ENCODE data around the gene NAV2.

Gene NAV2

DNA sequence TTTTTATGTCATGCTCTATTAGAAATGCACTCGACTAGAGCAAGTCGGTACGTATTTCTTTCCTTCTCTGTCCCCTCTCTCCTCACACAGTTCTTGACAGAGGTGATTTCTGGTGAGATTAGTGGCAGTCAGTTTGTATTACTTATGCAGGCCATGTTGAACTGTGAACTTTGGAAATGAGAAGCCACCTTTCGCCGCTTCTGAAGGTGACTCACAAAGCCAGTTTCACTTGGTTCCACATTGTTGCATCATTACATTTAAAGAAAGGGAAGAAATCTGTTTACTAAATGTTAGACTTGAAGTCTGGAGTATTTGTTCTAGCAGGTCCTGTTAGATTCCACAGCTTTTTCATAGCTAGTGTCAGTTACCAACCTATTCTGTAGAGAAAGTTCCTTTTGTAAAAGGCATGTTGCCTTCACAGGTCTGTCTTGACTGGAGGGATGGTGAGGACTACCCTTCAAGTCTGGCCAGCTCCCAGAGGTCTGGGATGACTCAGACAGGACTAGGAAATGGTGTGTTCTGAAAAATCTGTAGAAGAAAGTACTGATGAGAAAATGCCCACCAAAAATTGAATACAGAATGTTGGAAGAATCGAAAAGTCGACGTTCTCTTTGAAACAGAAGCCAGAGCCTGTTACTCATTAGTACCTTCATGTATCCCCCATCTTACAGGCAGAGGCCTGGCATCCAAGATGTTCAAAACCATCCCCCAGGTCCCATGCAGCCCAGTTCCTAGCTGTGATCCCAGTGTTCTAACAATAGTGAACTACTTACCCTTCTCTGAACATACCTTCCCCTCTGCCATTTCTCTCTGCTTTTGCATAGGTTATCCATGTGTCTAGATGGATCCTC, 266.3 kb downstream of the NAV2 start:
- no peak overlapping the region for H3K27ac ChIP-seq (ENCODE audit: low read depth in 2 of 2, low read length in 2 of 2)
- no peaks in the 10 kb centered on the region for H3K9me3 ChIP-seq (ENCODE audit: control insufficient read depth in 2 of 2, low read length in 2 of 2)
- H3K9ac ChIP-seq (ENCODE audit: low read depth in 1 of 2, low read length in 2 of 2), result no peak overlapping the region
- peaks cover 0 to 6% of the 10 kb centered on the region in 2 donors for H3K4me1 ChIP-seq (ENCODE audit: control insufficient read depth in 2 of 2, insufficient read depth in 2 of 2, low read length in 2 of 2)
- no peak overlapping the region for H3K4me3 ChIP-seq (ENCODE audit: low read length in 2 of 2)
- peaks cover 0 to 4% of the 10 kb centered on the region in 2 donors for H3K36me3 ChIP-seq (ENCODE audit: control insufficient read depth in 2 of 2, insufficient read depth in 2 of 2, low read length in 2 of 2)
- H3K27me3 ChIP-seq (ENCODE audit: control insufficient read depth in 2 of 2, insufficient read depth in 2 of 2, low read length in 2 of 2), result no peaks in the 10 kb centered on the region

DNA sequence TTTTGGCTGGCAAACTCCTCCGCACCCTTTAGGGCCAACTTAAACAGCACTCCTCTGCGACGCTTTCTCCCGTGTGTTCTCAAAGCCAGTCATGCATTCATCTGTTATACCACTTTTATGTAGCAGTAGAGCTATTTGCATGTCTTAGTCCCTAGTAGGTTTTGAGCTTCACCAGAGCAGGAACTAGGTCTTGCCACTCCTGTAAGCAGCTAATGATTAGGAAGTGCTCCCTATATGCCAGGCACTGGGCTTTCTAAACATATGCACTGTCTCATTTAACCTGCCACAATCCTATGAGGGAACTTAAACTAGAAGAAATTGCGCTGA, 266.8 kb downstream of the NAV2 start:
- Histone ChIP-seq H3K9me3 (ENCODE audit: control insufficient read depth in 2 of 2, low read length in 2 of 2) (no peaks in the 10 kb centered on the region), H3K4me1 (ENCODE audit: control insufficient read depth in 2 of 2, insufficient read depth in 2 of 2, low read length in 2 of 2) (peaks cover 0 to 6% of the 10 kb centered on the region in 2 donors), H3K4me3 (ENCODE audit: low read length in 2 of 2) (no peak overlapping the region), H3K36me3 (ENCODE audit: control insufficient read depth in 2 of 2, insufficient read depth in 2 of 2, low read length in 2 of 2) (peaks cover 2 to 4% of the 10 kb centered on the region in 2 donors), H3K27ac (ENCODE audit: low read depth in 2 of 2, low read length in 2 of 2) (no peak overlapping the region), H3K27me3 (ENCODE audit: control insufficient read depth in 2 of 2, insufficient read depth in 2 of 2, low read length in 2 of 2) (no peaks in the 10 kb centered on the region), H3K9ac (ENCODE audit: low read depth in 1 of 2, low read length in 2 of 2) (no peak overlapping the region)

DNA sequence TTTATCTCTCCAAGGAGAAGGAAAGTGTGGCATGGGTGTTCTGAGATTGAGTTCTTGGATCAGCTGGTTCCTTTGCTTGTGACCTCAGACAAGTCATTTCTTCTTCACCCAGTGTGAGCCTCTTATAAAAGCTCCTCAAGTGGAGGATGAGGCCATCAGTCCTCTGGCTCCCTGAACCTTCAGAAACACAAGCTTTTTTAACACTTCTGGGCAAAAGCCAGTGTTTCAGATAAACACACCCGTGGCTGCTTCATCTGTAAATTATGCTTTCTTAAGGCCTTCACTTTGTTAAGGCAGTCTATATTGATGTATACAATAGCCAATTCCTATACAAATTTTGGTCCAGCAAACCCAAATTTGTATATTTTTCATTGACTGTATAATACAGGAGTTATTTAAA, 267.8 kb downstream of the NAV2 start:
- no peaks in the 10 kb centered on the region for H3K9me3 ChIP-seq (ENCODE audit: control insufficient read depth in 2 of 2, low read length in 2 of 2)
- peaks cover 0 to 6% of the 10 kb centered on the region in 2 donors for H3K4me1 ChIP-seq (ENCODE audit: control insufficient read depth in 2 of 2, insufficient read depth in 2 of 2, low read length in 2 of 2)
- no peak overlapping the region for H3K4me3 ChIP-seq (ENCODE audit: low read length in 2 of 2)
- H3K36me3 ChIP-seq (ENCODE audit: control insufficient read depth in 2 of 2, insufficient read depth in 2 of 2, low read length in 2 of 2), result peaks cover 3 to 4% of the 10 kb centered on the region in 2 donors
- no peaks in the 10 kb centered on the region for H3K27me3 ChIP-seq (ENCODE audit: control insufficient read depth in 2 of 2, insufficient read depth in 2 of 2, low read length in 2 of 2)
- H3K9ac ChIP-seq (ENCODE audit: low read depth in 1 of 2, low read length in 2 of 2), result no peak overlapping the region
- H3K27ac ChIP-seq (ENCODE audit: low read depth in 2 of 2, low read length in 2 of 2), result no peak overlapping the region

DNA sequence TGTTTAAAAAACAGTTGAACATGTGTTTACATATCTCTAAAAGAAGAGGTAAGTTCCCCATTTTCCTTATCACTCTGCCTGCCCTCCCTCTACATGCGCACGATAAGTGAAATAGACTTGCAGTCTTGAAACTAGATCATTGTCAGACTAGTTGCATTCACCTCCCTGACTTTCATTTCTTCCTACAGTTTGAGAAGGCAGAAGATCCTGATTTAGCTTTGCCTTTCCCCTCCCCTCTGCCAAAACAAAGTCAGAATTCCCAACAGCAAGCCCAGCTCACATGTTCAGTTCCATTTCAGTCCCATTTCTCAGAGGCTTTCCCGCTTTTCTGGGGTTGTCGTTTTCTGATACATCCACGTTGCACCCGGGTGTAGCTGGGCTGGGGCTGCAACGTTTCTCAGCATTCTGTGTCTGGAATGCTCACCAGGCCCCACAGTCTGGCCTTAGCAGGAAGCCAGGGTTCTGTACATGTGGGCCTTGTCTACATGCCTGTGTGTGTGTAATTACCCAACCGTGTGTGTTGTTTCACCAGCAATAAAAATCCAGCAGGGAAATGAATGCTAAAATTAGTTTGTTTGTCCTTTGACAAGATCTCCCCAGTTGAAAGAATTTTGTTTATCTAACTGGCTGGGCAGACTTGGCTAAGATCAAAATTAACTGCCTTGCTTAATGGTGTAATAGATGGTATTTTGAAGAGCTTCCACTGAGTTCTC, 268.5 kb downstream of the NAV2 start:
- H3K4me1 ChIP-seq (ENCODE audit: control insufficient read depth in 2 of 2, insufficient read depth in 2 of 2, low read length in 2 of 2), result peaks cover 0 to 6% of the 10 kb centered on the region in 2 donors
- H3K27me3 ChIP-seq (ENCODE audit: control insufficient read depth in 2 of 2, insufficient read depth in 2 of 2, low read length in 2 of 2), result no peaks in the 10 kb centered on the region
- H3K9ac ChIP-seq (ENCODE audit: low read depth in 1 of 2, low read length in 2 of 2), result no peak overlapping the region
- no peaks in the 10 kb centered on the region for H3K9me3 ChIP-seq (ENCODE audit: control insufficient read depth in 2 of 2, low read length in 2 of 2)
- no peak overlapping the region for H3K27ac ChIP-seq (ENCODE audit: low read depth in 2 of 2, low read length in 2 of 2)
- H3K4me3 ChIP-seq (ENCODE audit: low read length in 2 of 2), result peak overlapping the region in 1 of 2 donors; percentile 20
- peaks cover 3 to 4% of the 10 kb centered on the region in 2 donors for H3K36me3 ChIP-seq (ENCODE audit: control insufficient read depth in 2 of 2, insufficient read depth in 2 of 2, low read length in 2 of 2)

DNA sequence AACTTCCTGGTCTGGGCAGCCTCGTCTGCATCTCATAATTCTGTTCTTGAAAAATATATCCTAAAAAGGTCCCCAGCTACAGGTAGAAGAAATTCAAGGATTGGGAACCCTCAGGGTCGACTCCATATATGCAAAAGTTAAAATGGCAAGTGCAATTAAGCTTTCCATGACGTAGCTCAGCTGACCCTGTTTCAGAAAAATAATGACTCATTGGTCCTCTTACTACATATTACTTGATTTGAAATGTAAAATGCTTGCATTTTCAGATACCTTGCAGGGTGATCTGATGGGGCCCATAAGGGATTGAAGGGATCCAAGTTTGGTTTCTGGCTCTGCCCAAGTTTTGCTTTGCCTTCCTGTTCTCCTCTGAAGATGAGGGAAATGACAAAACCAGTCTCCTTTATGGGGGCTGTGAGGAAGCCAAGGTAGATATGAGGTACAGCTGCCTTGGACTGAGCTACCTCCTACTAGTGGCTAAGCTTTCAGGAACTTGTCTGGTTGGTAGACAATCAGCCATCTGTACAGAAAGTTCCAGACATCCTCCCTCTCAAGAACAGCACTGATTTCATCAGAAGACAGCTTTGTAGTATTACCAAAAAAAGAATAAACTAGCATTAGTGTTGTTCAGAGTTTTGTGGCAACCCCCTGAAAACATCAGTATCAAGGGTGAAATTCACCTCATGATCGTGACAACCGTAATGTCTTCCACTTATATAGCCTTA, 270.3 kb downstream of the NAV2 start:
- Histone ChIP-seq H3K4me3 (ENCODE audit: low read length in 2 of 2) (no peak overlapping the region), H3K9ac (ENCODE audit: low read depth in 1 of 2, low read length in 2 of 2) (no peak overlapping the region), H3K4me1 (ENCODE audit: control insufficient read depth in 2 of 2, insufficient read depth in 2 of 2, low read length in 2 of 2) (peaks cover 0 to 6% of the 10 kb centered on the region in 2 donors), H3K27ac (ENCODE audit: low read depth in 2 of 2, low read length in 2 of 2) (no peak overlapping the region), H3K27me3 (ENCODE audit: control insufficient read depth in 2 of 2, insufficient read depth in 2 of 2, low read length in 2 of 2) (no peaks in the 10 kb centered on the region), H3K9me3 (ENCODE audit: control insufficient read depth in 2 of 2, low read length in 2 of 2) (no peaks in the 10 kb centered on the region), H3K36me3 (ENCODE audit: control insufficient read depth in 2 of 2, insufficient read depth in 2 of 2, low read length in 2 of 2) (peaks cover 0 to 3% of the 10 kb centered on the region in 2 donors)

DNA sequence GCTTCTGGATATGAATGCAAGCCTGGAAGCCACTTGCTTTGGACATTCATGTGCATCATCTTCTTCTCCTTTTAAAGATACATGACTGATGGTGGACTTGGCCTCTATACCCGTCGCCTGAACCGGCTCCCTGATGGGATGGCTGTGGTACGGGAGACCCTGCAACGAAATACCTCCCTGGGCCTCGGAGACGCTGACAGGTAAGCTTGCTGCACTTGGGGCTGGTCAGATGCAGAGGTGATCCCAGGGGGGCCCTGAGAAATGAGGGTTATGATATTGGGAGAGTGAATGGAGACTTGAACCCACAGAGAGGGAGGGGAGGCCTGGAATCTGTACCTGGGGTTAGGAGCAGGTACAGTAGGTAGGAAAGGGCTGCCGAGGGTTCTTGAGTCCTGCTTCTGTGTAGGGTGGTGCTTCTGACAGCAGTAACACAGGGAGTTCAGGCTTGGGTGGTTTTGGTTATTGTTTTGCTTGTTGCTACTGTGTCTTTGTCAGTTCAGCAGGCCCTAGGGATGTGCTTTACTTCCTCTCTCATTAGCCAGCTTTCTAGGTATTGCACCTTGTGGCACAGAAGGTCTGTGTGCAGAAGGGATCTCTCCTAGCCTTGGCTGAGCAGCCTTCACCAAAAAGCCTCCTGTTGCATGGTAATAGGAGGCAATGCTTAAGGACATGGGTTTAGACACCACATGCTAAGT, 271.6 kb downstream of the NAV2 start:
- Histone ChIP-seq H3K4me3 (ENCODE audit: low read length in 2 of 2) (no peak overlapping the region), H3K36me3 (ENCODE audit: control insufficient read depth in 2 of 2, insufficient read depth in 2 of 2, low read length in 2 of 2) (peaks cover 0 to 3% of the 10 kb centered on the region in 2 donors), H3K4me1 (ENCODE audit: control insufficient read depth in 2 of 2, insufficient read depth in 2 of 2, low read length in 2 of 2) (peaks cover 0 to 6% of the 10 kb centered on the region in 2 donors), H3K27ac (ENCODE audit: low read depth in 2 of 2, low read length in 2 of 2) (no peak overlapping the region), H3K9me3 (ENCODE audit: control insufficient read depth in 2 of 2, low read length in 2 of 2) (no peaks in the 10 kb centered on the region), H3K9ac (ENCODE audit: low read depth in 1 of 2, low read length in 2 of 2) (no peak overlapping the region), H3K27me3 (ENCODE audit: control insufficient read depth in 2 of 2, insufficient read depth in 2 of 2, low read length in 2 of 2) (no peaks in the 10 kb centered on the region)

DNA sequence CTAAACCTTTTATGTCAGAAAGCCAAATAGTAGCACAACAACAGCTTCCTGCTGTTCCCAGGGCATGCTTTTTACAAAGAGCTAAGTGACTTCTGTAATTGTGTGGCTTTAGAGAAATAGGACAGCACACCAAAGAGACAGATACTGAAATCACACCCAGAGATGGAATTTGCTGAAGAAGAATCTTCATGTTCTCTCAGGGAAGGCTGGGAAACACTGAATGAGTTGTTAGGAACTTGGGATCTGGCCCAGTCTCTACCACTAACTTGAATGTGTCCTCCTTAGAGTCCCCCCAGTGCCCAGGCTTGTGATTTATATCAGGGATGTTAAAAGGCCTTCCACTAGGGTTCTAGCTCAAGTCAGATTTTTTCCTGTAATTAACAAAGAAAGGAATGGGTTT, 272.5 kb downstream of the NAV2 start:
- Histone ChIP-seq H3K27ac (ENCODE audit: low read depth in 2 of 2, low read length in 2 of 2) (no peak overlapping the region), H3K27me3 (ENCODE audit: control insufficient read depth in 2 of 2, insufficient read depth in 2 of 2, low read length in 2 of 2) (no peaks in the 10 kb centered on the region), H3K4me3 (ENCODE audit: low read length in 2 of 2) (no peak overlapping the region), H3K4me1 (ENCODE audit: control insufficient read depth in 2 of 2, insufficient read depth in 2 of 2, low read length in 2 of 2) (peaks cover 0 to 6% of the 10 kb centered on the region in 2 donors), H3K9me3 (ENCODE audit: control insufficient read depth in 2 of 2, low read length in 2 of 2) (no peaks in the 10 kb centered on the region), H3K9ac (ENCODE audit: low read depth in 1 of 2, low read length in 2 of 2) (no peak overlapping the region), H3K36me3 (ENCODE audit: control insufficient read depth in 2 of 2, insufficient read depth in 2 of 2, low read length in 2 of 2) (peaks cover 0 to 3% of the 10 kb centered on the region in 2 donors)

DNA sequence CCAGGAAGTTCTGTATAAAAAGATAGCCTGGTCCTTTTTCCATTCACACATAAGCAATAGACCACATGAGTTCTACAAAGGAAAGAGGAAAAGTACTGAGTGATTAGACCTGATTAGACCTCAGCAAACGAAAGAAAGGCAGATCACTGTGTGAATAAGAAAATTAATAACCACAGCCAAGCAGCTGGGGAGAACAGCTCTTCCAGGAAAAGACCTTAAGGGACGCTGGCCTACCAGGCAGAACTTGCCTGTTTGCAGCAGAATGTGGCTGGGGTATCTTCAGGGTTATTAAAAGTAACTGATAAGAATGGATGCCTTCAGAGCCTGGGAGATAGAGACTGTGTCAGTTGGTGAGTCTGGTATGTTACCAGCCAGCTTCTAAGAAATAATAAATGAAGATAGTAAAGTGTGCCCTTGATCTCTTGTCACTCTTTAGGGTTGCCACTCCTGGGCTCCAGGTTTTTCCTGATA, 274.7 kb downstream of the NAV2 start:
- Histone ChIP-seq H3K9ac (ENCODE audit: low read depth in 1 of 2, low read length in 2 of 2) (no peak overlapping the region), H3K4me1 (ENCODE audit: control insufficient read depth in 2 of 2, insufficient read depth in 2 of 2, low read length in 2 of 2) (no peaks in the 10 kb centered on the region), H3K27ac (ENCODE audit: low read depth in 2 of 2, low read length in 2 of 2) (no peak overlapping the region), H3K36me3 (ENCODE audit: control insufficient read depth in 2 of 2, insufficient read depth in 2 of 2, low read length in 2 of 2) (peaks cover 0 to 3% of the 10 kb centered on the region in 2 donors), H3K9me3 (ENCODE audit: control insufficient read depth in 2 of 2, low read length in 2 of 2) (no peaks in the 10 kb centered on the region), H3K27me3 (ENCODE audit: control insufficient read depth in 2 of 2, insufficient read depth in 2 of 2, low read length in 2 of 2) (no peaks in the 10 kb centered on the region), H3K4me3 (ENCODE audit: low read length in 2 of 2) (no peak overlapping the region)

DNA sequence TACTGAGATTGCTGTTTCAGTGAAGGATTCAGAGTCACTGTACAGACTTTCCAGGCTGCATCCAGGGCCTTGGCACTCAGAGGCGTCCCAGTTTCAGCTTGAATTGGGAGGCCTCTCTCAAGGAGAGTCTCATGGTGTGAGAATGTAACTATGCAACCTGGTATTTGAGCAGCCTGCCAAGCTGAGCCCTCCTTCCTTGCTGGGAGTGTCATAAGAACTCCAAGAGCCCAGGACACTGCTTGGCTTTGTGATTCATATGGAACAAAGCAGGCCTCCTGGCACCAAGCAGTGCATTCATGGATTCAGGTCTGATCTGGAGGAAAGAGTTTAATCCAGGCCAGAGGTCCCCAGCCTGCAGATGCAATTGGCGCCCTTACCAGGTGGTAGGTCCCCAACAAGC, 276.0 kb downstream of the NAV2 start:
- no peaks in the 10 kb centered on the region for H3K27me3 ChIP-seq (ENCODE audit: control insufficient read depth in 2 of 2, insufficient read depth in 2 of 2, low read length in 2 of 2)
- H3K4me3 ChIP-seq (ENCODE audit: low read length in 2 of 2), result no peak overlapping the region
- no peak overlapping the region for H3K9ac ChIP-seq (ENCODE audit: low read depth in 1 of 2, low read length in 2 of 2)
- no peaks in the 10 kb centered on the region for H3K9me3 ChIP-seq (ENCODE audit: control insufficient read depth in 2 of 2, low read length in 2 of 2)
- no peak overlapping the region for H3K27ac ChIP-seq (ENCODE audit: low read depth in 2 of 2, low read length in 2 of 2)
- no peaks in the 10 kb centered on the region for H3K4me1 ChIP-seq (ENCODE audit: control insufficient read depth in 2 of 2, insufficient read depth in 2 of 2, low read length in 2 of 2)
- peaks cover 0 to 3% of the 10 kb centered on the region in 2 donors for H3K36me3 ChIP-seq (ENCODE audit: control insufficient read depth in 2 of 2, insufficient read depth in 2 of 2, low read length in 2 of 2)

Data from mucosa of rectum (tissue), 2 donors.